GM23248 (cell line): ENCODE results near the gene LSR. TPM values are rescaled to one million over a fixed set of nuclear protein-coding genes. Genes with fewer than 3 reads are reported as not detected.
A peak's percentile ranks its signal among the peaks of the same experiment; 100 is the strongest.

Source experiments
- DNase-seq: peaks from one replicate; pipeline ENCODE4 v3.0.0-alpha.2; 2015
- H2AFZ ChIP-seq: fragments of 200-600 bp; sonication (generic); 2 replicates; pipeline ENCODE4 v1.6.1; 2016; ENCODE audit warnings: antibody characterized with exemption
- H3F3A ChIP-seq: fragments of 200-600 bp; sonication (generic); 2 replicates; pipeline ENCODE4 v1.6.1; 2016; ENCODE audit warnings: mild to moderate bottlenecking, antibody characterized with exemption, mixed run types; ENCODE audit not compliant: insufficient read depth
- H3K27ac ChIP-seq: fragments of 200-600 bp; sonication (generic); 2 replicates; pipeline ENCODE4 v1.5.1; 2016; ENCODE audit warnings: mild to moderate bottlenecking
- H3K27me3 ChIP-seq: fragments of 200-600 bp; sonication (generic); replicated peaks from 2 replicates; pipeline ENCODE4 v1.6.1; 2016; ENCODE audit warnings: mild to moderate bottlenecking; ENCODE audit not compliant: insufficient read depth
- H3K36me3 ChIP-seq: fragments of 200-600 bp; sonication (generic); 2 replicates; pipeline ENCODE4 v1.6.1; 2016; ENCODE audit warnings: low read depth, mild to moderate bottlenecking
- H3K4me1 ChIP-seq: fragments of 200-600 bp; sonication (generic); 2 replicates; pipeline ENCODE4 v1.6.1; 2016; ENCODE audit warnings: mild to moderate bottlenecking; ENCODE audit not compliant: insufficient read depth
- H3K4me2 ChIP-seq: fragments of 200-600 bp; sonication (generic); one replicate; pipeline ENCODE4 v1.6.1; 2016; ENCODE audit warnings: mild to moderate bottlenecking; ENCODE audit not compliant: unreplicated experiment
- H3K4me3 ChIP-seq: fragments of 200-600 bp; sonication (generic); 2 replicates; pipeline ENCODE4 v1.5.1; 2016; ENCODE audit warnings: mild to moderate bottlenecking
- H3K79me2 ChIP-seq: fragments of 200-600 bp; sonication (generic); 2 replicates; pipeline ENCODE4 v1.6.1; 2016; ENCODE audit warnings: mild to moderate bottlenecking; ENCODE audit not compliant: insufficient read depth
- H3K9ac ChIP-seq: fragments of 200-600 bp; sonication (generic); 2 replicates; pipeline ENCODE4 v1.6.1; 2016; ENCODE audit warnings: mild to moderate bottlenecking
- H3K9me2 ChIP-seq: fragments of 200-600 bp; sonication (generic); 2 replicates; pipeline ENCODE4 v1.6.1; 2016; ENCODE audit warnings: mixed run types, mild to moderate bottlenecking, moderate library complexity; ENCODE audit not compliant: insufficient read depth
- H3K9me3 ChIP-seq: fragments of 200-600 bp; sonication (generic); one replicate; pipeline ENCODE4 v1.6.1; 2017; ENCODE audit warnings: low read depth
- H4K20me1 ChIP-seq: fragments of 200-600 bp; sonication (generic); 2 replicates; pipeline ENCODE4 v1.6.0; 2016; ENCODE audit not compliant: insufficient read depth
- EZH2 ChIP-seq: fragments of 200-600 bp; sonication (generic); IDR thresholded peaks from 2 replicates; pipeline ENCODE4 v1.6.1; 2018; ENCODE audit warnings: antibody characterized with exemption, mild to moderate bottlenecking; ENCODE audit not compliant: insufficient read depth, poor library complexity, severe bottlenecking
- EZH2phosphoT487 ChIP-seq: fragments of 200-600 bp; sonication (generic); IDR thresholded peaks from 2 replicates; pipeline ENCODE4 v1.6.1; 2018; ENCODE audit warnings: antibody characterized with exemption, moderate library complexity, mild to moderate bottlenecking, low read depth; ENCODE audit not compliant: insufficient read depth
- WGBS, 2 experiments: methylation state at CpG; one replicate each; pipeline ENCODE4 v1.1.6; 2015 to 2017; ENCODE audit warnings: low lambda C conversion rate in 2 of 2, low coverage in 1 of 2; ENCODE audit errors: missing lambda C conversion rate in 2 of 2; 5-methylcytosine and 5-hydroxymethylcytosine counted together
- in situ Hi-C: fragments of 300-500 bp; cut with MboI; formaldehyde crosslinking; loops from 2 replicates; pipeline ENCODE4 v1.15.0; 2020
- polyA plus RNA-seq: library from polyadenylated mRNA; unstranded; fragments of >200 nt; fragmentation: Nextera tagmentation; extraction: Ambion mirVana; gene quantifications from 2 replicates; pipeline ENCODE4 v1.2.1, GENCODE V29; 2016
- total RNA-seq: library from RNA; depleted of rRNA; stranded (reverse); fragments of >200 nt; shearing (Covaris generic); gene quantifications from 2 replicates; pipeline ENCODE4 v1.2.3, GENCODE V29; 2014

The LSR gene
- total and polyA plus RNA-seq, 2 experiments from 2014 or later = 2.7 TPM; not detected in 1

GRCh38 chr19:35267818-35268535, 19.2 kb downstream of the LSR start:
- peak; percentile 88 for DNase-seq
- H3K9me2 ChIP-seq = no peaks in the 10 kb centered on the region

GRCh38 chr19:35268536-35269437, 20.0 kb downstream of the LSR start, which contains the start of gene USF2:
USF2 (plus strand) TSS chr19:35268962; CDS start chr19:35269102, 140 bp downstream.
- 1 to 2% methylated on average over 22 to 121 of the region's 126 CpGs for WGBS, 2 experiments
- DNase-seq = peak; percentile 84

More at GRCh38 chr19:35267818-35268535, 19.2 kb downstream of the LSR start:
- Histone ChIP-seq H3K4me3 (peak overlapping the region; percentile 98), H3K27ac (peak overlapping the region; percentile 74), H3K9me3 (no peaks in the 10 kb centered on the region), H4K20me1 (no peaks in the 10 kb centered on the region), H3F3A (no peaks in the 10 kb centered on the region), H3K4me2 (peak overlapping the region; percentile 95), H3K4me1 (no peaks in the 10 kb centered on the region; the same call in 1 of the 2 replicates), H3K9ac (peak overlapping the region; percentile 96), H3K36me3 (0 out of 2 replicates have a peak, but pooled peaks cover 9% of the 10 kb centered on the region), H2AFZ (peak overlapping the region; percentile 88), H3K27me3 (peaks cover 3% of the 10 kb centered on the region; the same call in 1 of the 2 replicates), H3K79me2 (peaks cover 28% of the 10 kb centered on the region)
- 0 to 2% methylated on average over 12 to 78 of the region's 100 CpGs for WGBS, 2 experiments
- no peak for TF ChIP-seq EZH2
- TF ChIP-seq EZH2phosphoT487 = no peak
- in situ Hi-C loops = no loop called here

GRCh38 chr19:35269438-35270117, 20.8 kb downstream of the LSR start:
- Histone ChIP-seq H3K9me3 (no peaks in the 10 kb centered on the region), H3K4me2 (peak overlapping the region; percentile 80), H3K79me2 (peaks cover 28% of the 10 kb centered on the region), H3K27me3 (no peaks in the 10 kb centered on the region), H3K36me3 (peaks cover 9% of the 10 kb centered on the region; the same call in 1 of the 2 replicates), H2AFZ (peak overlapping the region; percentile 68; the same call in 1 of the 2 replicates), H4K20me1 (no peaks in the 10 kb centered on the region), H3K4me3 (peak overlapping the region; percentile 75), H3K9ac (peak overlapping the region; percentile 83), H3K27ac (0 out of 2 replicates have a peak overlapping the region, but pooled peaks have one; percentile 48), H3K9me2 (no peaks in the 10 kb centered on the region), H3F3A (no peaks in the 10 kb centered on the region), H3K4me1 (no peaks in the 10 kb centered on the region; the same call in 1 of the 2 replicates)
- DNase-seq = peak; percentile 86
- in situ Hi-C loops = no loop called here
- TF ChIP-seq EZH2phosphoT487 = no peak
- TF ChIP-seq EZH2 = no peak
- 1 to 4% methylated on average over 32 to 65 of the region's 66 CpGs for WGBS, 2 experiments

More at GRCh38 chr19:35268536-35269437, 20.0 kb downstream of the LSR start, which contains the start of gene USF2:
- Histone ChIP-seq H3K9ac (peak within 1 kb of the TSS; percentile 96), H3K27me3 (no peaks in the 10 kb centered on the region), H3F3A (no peaks in the 10 kb centered on the region), H4K20me1 (no peaks in the 10 kb centered on the region), H3K36me3 (peaks cover 9% of the 10 kb centered on the region; the same call in 1 of the 2 replicates), H2AFZ (peak within 1 kb of the TSS; percentile 88), H3K4me1 (no peaks in the 10 kb centered on the region; the same call in 1 of the 2 replicates), H3K9me2 (no peaks in the 10 kb centered on the region), H3K4me3 (peak within 1 kb of the TSS; percentile 98), H3K27ac (peak within 1 kb of the TSS; percentile 74), H3K4me2 (peak within 1 kb of the TSS; percentile 95), H3K79me2 (peaks cover 28% of the 10 kb centered on the region), H3K9me3 (no peaks in the 10 kb centered on the region)
- TF ChIP-seq EZH2phosphoT487 (no peak), EZH2 (no peak)
- in situ Hi-C loops = no loop called here
